OCI-LY1 (cell line): ENCODE results near the gene DDX4.

ENCODE experiments used
- EZH2 ChIP-seq: fragments of 200-600 bp; sonication (generic), shearing (Covaris generic); IDR thresholded peaks from 2 replicates; pipeline ENCODE4 v1.8.0; 2017; ENCODE audit warnings: borderline replicate concordance, mixed run types, mild to moderate bottlenecking, antibody characterized with exemption, low read length, moderate library complexity, mixed read lengths
- TF ChIP-seq, protein P1 (sequence below): fragments of 200-600 bp; sonication (generic), shearing (Covaris generic); IDR thresholded peaks from 2 replicates; pipeline ENCODE4 v1.5.1; 2017; ENCODE audit warnings: mild to moderate bottlenecking, antibody characterized with exemption, low read length, moderate library complexity, mixed read lengths

DNA sequence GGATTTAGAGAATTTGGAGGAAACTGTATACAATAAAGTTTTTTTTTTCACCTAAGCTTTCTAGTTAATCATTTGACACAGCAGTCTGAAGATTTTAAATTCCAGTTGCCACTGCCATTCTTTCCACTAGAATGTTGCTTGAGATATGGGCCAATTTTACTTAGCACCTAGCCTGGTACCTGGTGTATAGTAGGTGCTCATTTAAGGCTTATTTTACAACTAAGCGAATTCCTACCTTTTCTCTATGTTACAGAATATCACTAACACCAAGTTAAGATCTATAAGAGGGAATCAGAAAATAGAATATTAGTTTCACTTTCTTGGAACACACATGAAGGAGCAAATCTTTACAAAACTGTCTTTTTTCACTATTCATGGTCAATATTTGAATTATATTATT is 3.2 kb upstream of the DDX4 start:
- TF ChIP-seq, protein P1, sequence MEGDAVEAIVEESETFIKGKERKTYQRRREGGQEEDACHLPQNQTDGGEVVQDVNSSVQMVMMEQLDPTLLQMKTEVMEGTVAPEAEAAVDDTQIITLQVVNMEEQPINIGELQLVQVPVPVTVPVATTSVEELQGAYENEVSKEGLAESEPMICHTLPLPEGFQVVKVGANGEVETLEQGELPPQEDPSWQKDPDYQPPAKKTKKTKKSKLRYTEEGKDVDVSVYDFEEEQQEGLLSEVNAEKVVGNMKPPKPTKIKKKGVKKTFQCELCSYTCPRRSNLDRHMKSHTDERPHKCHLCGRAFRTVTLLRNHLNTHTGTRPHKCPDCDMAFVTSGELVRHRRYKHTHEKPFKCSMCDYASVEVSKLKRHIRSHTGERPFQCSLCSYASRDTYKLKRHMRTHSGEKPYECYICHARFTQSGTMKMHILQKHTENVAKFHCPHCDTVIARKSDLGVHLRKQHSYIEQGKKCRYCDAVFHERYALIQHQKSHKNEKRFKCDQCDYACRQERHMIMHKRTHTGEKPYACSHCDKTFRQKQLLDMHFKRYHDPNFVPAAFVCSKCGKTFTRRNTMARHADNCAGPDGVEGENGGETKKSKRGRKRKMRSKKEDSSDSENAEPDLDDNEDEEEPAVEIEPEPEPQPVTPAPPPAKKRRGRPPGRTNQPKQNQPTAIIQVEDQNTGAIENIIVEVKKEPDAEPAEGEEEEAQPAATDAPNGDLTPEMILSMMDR = no peak
- TF ChIP-seq EZH2 = no peak
